ENCODE measurements around the gene TFPI. TPM values are rescaled to one million over a fixed set of nuclear protein-coding genes. Genes with fewer than 3 reads are reported as not detected.
"Not testable (repeated sequence)": the region's sequence is repeated elsewhere in the genome, so short reads cannot be mapped to it uniquely, and the experiment has no call there.

Gene TFPI
- polyA plus RNA-seq, 4 donors: 36.2 to 83.4 (median 49.1) TPM

GRCh38 chr2:187580462-187581124, 26.4 kb upstream of the TFPI start:
- H3K27ac ChIP-seq (ENCODE audit: low read depth in 1 of 3, low read length in 2 of 3): no peak overlapping the region
- no peak overlapping the region for H3K4me3 ChIP-seq (ENCODE audit: low read depth in 1 of 3, low read length in 3 of 3)
- WGBS, 3 donors: 15 to 29% (median 20%) methylated on average over 7 of the region's 7 CpGs
- no peaks in the 10 kb centered on the region for H3K9me3 ChIP-seq (ENCODE audit: control insufficient read depth in 2 of 2, insufficient read depth in 1 of 2, low read depth in 1 of 2, low read length in 1 of 2)
- no peaks in the 10 kb centered on the region for H3K36me3 ChIP-seq (ENCODE audit: control insufficient read depth in 3 of 3, insufficient read depth in 2 of 3, low read depth in 1 of 3, low read length in 3 of 3)
- DNase-seq: peak; percentile 51 to 67
- peaks cover 0 to 10% (median 9%) of the 10 kb centered on the region in 3 donors for H3K4me1 ChIP-seq (ENCODE audit: control insufficient read depth in 3 of 3, insufficient read depth in 2 of 3, low read depth in 1 of 3, low read length in 2 of 3)
- peak; percentile 87 for FAIRE-seq
- no peaks in the 10 kb centered on the region for H3K27me3 ChIP-seq (ENCODE audit: control insufficient read depth in 3 of 3, insufficient read depth in 3 of 3, low read length in 3 of 3)

DNA sequence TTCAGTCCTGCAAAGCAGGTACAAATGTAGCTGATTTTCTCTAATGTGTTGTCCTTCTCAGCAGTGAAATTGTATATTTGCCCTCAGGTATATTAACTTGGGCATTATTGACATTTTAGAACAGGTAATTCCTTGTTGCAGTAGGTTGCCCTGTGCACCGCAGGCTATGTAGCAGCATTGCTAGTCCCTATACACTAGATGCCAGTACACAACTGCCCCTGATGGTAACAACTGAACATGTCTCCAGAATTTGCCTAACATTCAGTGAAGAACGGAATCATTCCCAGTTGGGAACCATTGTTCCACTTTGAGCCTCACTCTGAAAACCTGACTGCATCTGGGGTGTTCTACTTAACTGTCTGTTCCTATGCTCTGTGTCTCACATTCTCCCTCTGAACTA, 23.1 kb upstream of the TFPI start:
- H3K4me3 ChIP-seq (ENCODE audit: low read depth in 1 of 3, low read length in 3 of 3): no peak overlapping the region
- H3K27me3 ChIP-seq (ENCODE audit: control insufficient read depth in 3 of 3, insufficient read depth in 3 of 3, low read length in 3 of 3): no peaks in the 10 kb centered on the region
- no peaks in the 10 kb centered on the region for H3K36me3 ChIP-seq (ENCODE audit: control insufficient read depth in 3 of 3, insufficient read depth in 2 of 3, low read depth in 1 of 3, low read length in 3 of 3)
- DNase-seq (peak in 1 of 2 donors; percentile 12), FAIRE-seq (no peak)
- H3K4me1 ChIP-seq (ENCODE audit: control insufficient read depth in 3 of 3, insufficient read depth in 2 of 3, low read depth in 1 of 3, low read length in 2 of 3): peaks cover 4 to 10% (median 9%) of the 10 kb centered on the region in 3 donors
- H3K27ac ChIP-seq (ENCODE audit: low read depth in 1 of 3, low read length in 2 of 3): no peak overlapping the region
- no peaks in the 10 kb centered on the region for H3K9me3 ChIP-seq (ENCODE audit: control insufficient read depth in 2 of 2, insufficient read depth in 1 of 2, low read depth in 1 of 2, low read length in 1 of 2)
- WGBS, 3 donors: 55 to 79% (median 63%) methylated on average over 2 of the region's 2 CpGs

- H3K27me3 ChIP-seq (ENCODE audit: control insufficient read depth in 3 of 3, insufficient read depth in 3 of 3, low read length in 3 of 3): no peaks in the 10 kb centered on the region
- H3K27ac ChIP-seq (ENCODE audit: low read depth in 1 of 3, low read length in 2 of 3): no peak overlapping the region
- FAIRE-seq (peak; percentile 5), DNase-seq (peak; percentile 31 to 75)
- peaks cover 4 to 10% (median 9%) of the 10 kb centered on the region in 3 donors for H3K4me1 ChIP-seq (ENCODE audit: control insufficient read depth in 3 of 3, insufficient read depth in 2 of 3, low read depth in 1 of 3, low read length in 2 of 3)
- no peaks in the 10 kb centered on the region for H3K36me3 ChIP-seq (ENCODE audit: control insufficient read depth in 3 of 3, insufficient read depth in 2 of 3, low read depth in 1 of 3, low read length in 3 of 3)
- H3K9me3 ChIP-seq (ENCODE audit: control insufficient read depth in 2 of 2, insufficient read depth in 1 of 2, low read depth in 1 of 2, low read length in 1 of 2): no peaks in the 10 kb centered on the region
- H3K4me3 ChIP-seq (ENCODE audit: low read depth in 1 of 3, low read length in 3 of 3): no peak overlapping the region
Observed at GRCh38 chr2:187576906-187577305, 22.7 kb upstream of the TFPI start.

GRCh38 chr2:187575751-187576067, 21.5 kb upstream of the TFPI start:
- H3K4me1 ChIP-seq (ENCODE audit: control insufficient read depth in 3 of 3, insufficient read depth in 2 of 3, low read depth in 1 of 3, low read length in 2 of 3): peaks cover 4 to 9% (median 7%) of the 10 kb centered on the region in 3 donors
- DNase-seq: no peak
- no peak overlapping the region for H3K4me3 ChIP-seq (ENCODE audit: low read depth in 1 of 3, low read length in 3 of 3)
- WGBS, 3 donors: 0 to 16% (median 14%) methylated on average over 1 of the region's 1 CpG
- no peaks in the 10 kb centered on the region for H3K27me3 ChIP-seq (ENCODE audit: control insufficient read depth in 3 of 3, insufficient read depth in 3 of 3, low read length in 3 of 3)
- FAIRE-seq: no peak
- no peak overlapping the region for H3K27ac ChIP-seq (ENCODE audit: low read depth in 1 of 3, low read length in 2 of 3)
- no peaks in the 10 kb centered on the region for H3K36me3 ChIP-seq (ENCODE audit: control insufficient read depth in 3 of 3, insufficient read depth in 2 of 3, low read depth in 1 of 3, low read length in 3 of 3)
- no peaks in the 10 kb centered on the region for H3K9me3 ChIP-seq (ENCODE audit: control insufficient read depth in 2 of 2, insufficient read depth in 1 of 2, low read depth in 1 of 2, low read length in 1 of 2)

DNA sequence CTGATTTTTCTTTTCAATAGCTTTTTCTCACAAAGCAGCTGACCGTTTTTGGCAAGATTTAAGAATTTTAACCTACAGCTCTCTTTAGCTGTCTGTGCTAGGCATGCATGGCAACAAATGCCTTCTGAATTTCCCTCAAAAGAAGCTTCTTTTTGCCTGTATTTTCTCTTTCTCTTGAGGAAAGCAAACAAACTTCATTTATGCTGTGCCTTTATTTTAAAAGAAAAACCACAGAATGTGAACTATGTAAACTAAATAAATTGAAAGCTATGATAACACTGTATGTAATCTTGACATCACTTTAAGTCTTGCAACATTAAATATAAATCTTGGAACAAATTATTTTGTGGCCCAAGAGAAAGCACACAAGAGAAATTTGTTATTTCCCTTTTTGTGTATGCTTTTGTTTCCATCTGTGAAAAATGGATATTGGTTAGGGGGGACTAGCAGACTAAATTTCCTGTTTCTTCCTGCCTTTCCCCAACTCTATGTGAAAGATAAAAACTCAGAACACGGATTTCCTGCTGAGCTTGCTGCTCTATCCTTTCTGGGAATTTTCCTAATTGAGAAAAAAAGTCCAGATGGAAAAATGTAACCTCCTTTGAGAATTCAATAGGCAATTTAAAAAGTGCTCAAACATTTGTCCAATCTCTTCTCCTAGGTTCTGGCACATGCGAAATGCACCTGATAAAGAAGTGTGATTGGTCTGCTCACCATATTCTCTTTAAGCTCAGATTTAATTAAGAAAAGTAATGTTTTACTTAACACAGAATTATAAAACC, 20.9 kb upstream of the TFPI start:
- H3K36me3 ChIP-seq (ENCODE audit: control insufficient read depth in 3 of 3, insufficient read depth in 2 of 3, low read depth in 1 of 3, low read length in 3 of 3): no peaks in the 10 kb centered on the region
- H3K4me3 ChIP-seq (ENCODE audit: low read depth in 1 of 3, low read length in 3 of 3): no peak overlapping the region
- 41 to 54% (median 50%) methylated on average over 3 of the region's 3 CpGs for WGBS, 3 donors
- no peak overlapping the region for H3K27ac ChIP-seq (ENCODE audit: low read depth in 1 of 3, low read length in 2 of 3)
- DNase-seq (no peak), FAIRE-seq (no peak)
- H3K27me3 ChIP-seq (ENCODE audit: control insufficient read depth in 3 of 3, insufficient read depth in 3 of 3, low read length in 3 of 3): no peaks in the 10 kb centered on the region
- peaks cover 4 to 9% (median 4%) of the 10 kb centered on the region in 3 donors for H3K4me1 ChIP-seq (ENCODE audit: control insufficient read depth in 3 of 3, insufficient read depth in 2 of 3, low read depth in 1 of 3, low read length in 2 of 3)
- no peaks in the 10 kb centered on the region for H3K9me3 ChIP-seq (ENCODE audit: control insufficient read depth in 2 of 2, insufficient read depth in 1 of 2, low read depth in 1 of 2, low read length in 1 of 2)

GRCh38 chr2:187573722-187574121, 19.5 kb upstream of the TFPI start:
- WGBS, 3 donors: 90 to 94% (median 91%) methylated on average over 2 of the region's 2 CpGs
- DNase-seq: no peak
- Histone ChIP-seq H3K9me3 (ENCODE audit: control insufficient read depth in 2 of 2, insufficient read depth in 1 of 2, low read depth in 1 of 2, low read length in 1 of 2) (no peaks in the 10 kb centered on the region), H3K4me1 (ENCODE audit: control insufficient read depth in 3 of 3, insufficient read depth in 2 of 3, low read depth in 1 of 3, low read length in 2 of 3) (peaks cover 4 to 7% (median 4%) of the 10 kb centered on the region in 3 donors), H3K36me3 (ENCODE audit: control insufficient read depth in 3 of 3, insufficient read depth in 2 of 3, low read depth in 1 of 3, low read length in 3 of 3) (no peaks in the 10 kb centered on the region), H3K4me3 (ENCODE audit: low read depth in 1 of 3, low read length in 3 of 3) (no peak overlapping the region), H3K27ac (ENCODE audit: low read depth in 1 of 3, low read length in 2 of 3) (no peak overlapping the region), H3K27me3 (ENCODE audit: control insufficient read depth in 3 of 3, insufficient read depth in 3 of 3, low read length in 3 of 3) (no peaks in the 10 kb centered on the region)
- no peak for FAIRE-seq

- H3K4me3 ChIP-seq (ENCODE audit: low read depth in 1 of 3, low read length in 3 of 3); H3K9me3 ChIP-seq (ENCODE audit: control insufficient read depth in 2 of 2, insufficient read depth in 1 of 2, low read depth in 1 of 2, low read length in 1 of 2); H3K27ac ChIP-seq (ENCODE audit: low read depth in 1 of 3, low read length in 2 of 3); H3K36me3 ChIP-seq (ENCODE audit: control insufficient read depth in 3 of 3, insufficient read depth in 2 of 3, low read depth in 1 of 3, low read length in 3 of 3); FAIRE-seq; DNase-seq; H3K4me1 ChIP-seq (ENCODE audit: control insufficient read depth in 3 of 3, insufficient read depth in 2 of 3, low read depth in 1 of 3, low read length in 2 of 3); H3K27me3 ChIP-seq (ENCODE audit: control insufficient read depth in 3 of 3, insufficient read depth in 3 of 3, low read length in 3 of 3): not testable (repeated sequence)
- 89 to 96% (median 94%) methylated on average over 5 of the region's 5 CpGs for WGBS, 3 donors
Observed at GRCh38 chr2:187571996-187572395, 17.8 kb upstream of the TFPI start.

GRCh38 chr2:187569571-187569970, 15.3 kb upstream of the TFPI start:
- Histone ChIP-seq H3K4me3 (ENCODE audit: low read depth in 1 of 3, low read length in 3 of 3) (no peak overlapping the region), H3K27me3 (ENCODE audit: control insufficient read depth in 3 of 3, insufficient read depth in 3 of 3, low read length in 3 of 3) (no peaks in the 10 kb centered on the region), H3K9me3 (ENCODE audit: control insufficient read depth in 2 of 2, insufficient read depth in 1 of 2, low read depth in 1 of 2, low read length in 1 of 2) (no peaks in the 10 kb centered on the region), H3K4me1 (ENCODE audit: control insufficient read depth in 3 of 3, insufficient read depth in 2 of 3, low read depth in 1 of 3, low read length in 2 of 3) (no peaks in the 10 kb centered on the region), H3K36me3 (ENCODE audit: control insufficient read depth in 3 of 3, insufficient read depth in 2 of 3, low read depth in 1 of 3, low read length in 3 of 3) (no peaks in the 10 kb centered on the region), H3K27ac (ENCODE audit: low read depth in 1 of 3, low read length in 2 of 3) (no peak overlapping the region)
- FAIRE-seq (no peak), DNase-seq (no peak)
